HepG2 (cell line): ENCODE results near the gene NTN4. TPM values are rescaled to one million over a fixed set of nuclear protein-coding genes. Genes with fewer than 3 reads are reported as not detected.
A peak's percentile ranks its signal among the peaks of the same experiment; 100 is the strongest.

Experiments
- CREBL2 ChIP-seq: sonication (generic); formaldehyde crosslinking; IDR thresholded peaks from 2 replicates; pipeline ENCODE4 v1.8.1; 2023; ENCODE audit warnings: missing genetic modification reagents, mild to moderate bottlenecking, borderline replicate concordance
- HES4 ChIP-seq: sonication (generic); formaldehyde crosslinking; IDR thresholded peaks from 2 replicates; pipeline ENCODE4 v1.9.0; 2021; ENCODE audit warnings: mild to moderate bottlenecking, missing genetic modification reagents, borderline replicate concordance
- KDM6A ChIP-seq: IDR thresholded peaks from 2 replicates; pipeline ENCODE4 v1.6.1; 2016; ENCODE audit warnings: low read depth
- KMT2B ChIP-seq: IDR thresholded peaks from 2 replicates; pipeline ENCODE4 v1.6.1; 2016; ENCODE audit warnings: missing genetic modification reagents, missing compliant biosample characterization
- NR3C1 ChIP-seq: sonication (generic); formaldehyde crosslinking; IDR thresholded peaks from 2 replicates; pipeline ENCODE4 v1.4.0; 2020; ENCODE audit warnings: missing genetic modification reagents
- SP1 ChIP-seq, 2 experiments: fragments of 450-650 bp in 1 of 2; sonication (generic) in 1 of 2; formaldehyde crosslinking in 1 of 2; IDR thresholded peaks; 2 replicates each; pipeline versions ENCODE4 v1.4.0 to v1.6.1; 2016 to 2020; ENCODE audit warnings: missing genetic modification reagents in 1 of 2
- ZBTB26 ChIP-seq: IDR thresholded peaks from 2 replicates; pipeline ENCODE4 v1.6.1; 2016; ENCODE audit warnings: missing compliant biosample characterization, missing genetic modification reagents, borderline replicate concordance
- ZBTB40 ChIP-seq, 2 experiments: fragments of 450-650 bp in 1 of 2; sonication (generic) in 1 of 2; formaldehyde crosslinking in 1 of 2; IDR thresholded peaks; 2 replicates each; pipeline versions ENCODE4 v1.6.1 to v1.8.0; 2016 to 2022; ENCODE audit warnings: antibody characterized with exemption in 1 of 2, mild to moderate bottlenecking in 1 of 2, missing genetic modification reagents in 1 of 2
- ZMYM3 ChIP-seq: sonication (generic); formaldehyde crosslinking; IDR thresholded peaks from 2 replicates; pipeline ENCODE4 v1.5.1; 2020; ENCODE audit warnings: mild to moderate bottlenecking, missing genetic modification reagents
- ZNF12 ChIP-seq: sonication (generic); formaldehyde crosslinking; IDR thresholded peaks from 2 replicates; pipeline ENCODE4 v1.5.0; 2020; ENCODE audit warnings: missing genetic modification reagents
- ZNF180 ChIP-seq: sonication (generic); formaldehyde crosslinking; IDR thresholded peaks from 2 replicates; pipeline ENCODE4 v1.4.0; 2020; ENCODE audit warnings: low read depth, missing genetic modification reagents, borderline replicate concordance
- ZNF20 ChIP-seq: sonication (generic); formaldehyde crosslinking; IDR thresholded peaks from 2 replicates; pipeline ENCODE4 v1.4.0; 2020; ENCODE audit warnings: mild to moderate bottlenecking, moderate library complexity, missing genetic modification reagents
- ZNF383 ChIP-seq: sonication (generic); formaldehyde crosslinking; IDR thresholded peaks from 2 replicates; pipeline ENCODE4 v1.4.0; 2020; ENCODE audit warnings: missing genetic modification reagents, mild to moderate bottlenecking, borderline replicate concordance
- ZNF691 ChIP-seq: sonication (generic); formaldehyde crosslinking; IDR thresholded peaks from 2 replicates; pipeline ENCODE4 v1.4.0; 2020; ENCODE audit warnings: missing genetic modification reagents, low read depth, mild to moderate bottlenecking, borderline replicate concordance
- ZNF761 ChIP-seq: sonication (generic); formaldehyde crosslinking; conservative IDR thresholded peaks from 2 replicates; pipeline ENCODE4 v1.4.0; 2020; ENCODE audit warnings: mild to moderate bottlenecking, missing genetic modification reagents
- ZNF792 ChIP-seq: IDR thresholded peaks from 2 replicates; pipeline ENCODE4 v1.6.1; 2016
- polyA plus RNA-seq, 8 experiments: library from polyadenylated mRNA; depleted of rRNA in 3 of 8; stranded (reverse) in 7 of 8; unstranded in 1 of 8; fragments of >200 nt; fragmentation: Illumina TruSeq in 4 of 8; extraction: Trizol in 4 of 8; gene quantifications; 2 replicates each; pipeline versions ENCODE4 v1.2.1 to v1.2.3, GENCODE V29; 2011 to 2016; ENCODE audit warnings: low read depth in 4 of 8, missing spikeins in 1 of 8, mixed read lengths in 1 of 8; ENCODE audit not compliant: insufficient read depth in 1 of 8
- total RNA-seq, 5 experiments: library from RNA; depleted of rRNA; stranded (reverse); fragments of >200 nt; fragmentation: Illumina TruSeq; extraction: Trizol; gene quantifications; 2 replicates each; pipeline ENCODE4 v1.2.3, GENCODE V29; 2016; ENCODE audit warnings: low read depth in 1 of 5

The NTN4 gene
- total and polyA plus RNA-seq, 2 of the 13 experiments (the other 11 are each of a cell fraction or from before 2014, with no cell fraction given): 7.8 to 11.5 TPM

- no peak for TF ChIP-seq ZBTB40 (IDR thresholded peaks at IDR 0.05)
- no peak for TF ChIP-seq ZBTB40 (CRISPR knock-in tag; IDR thresholded peaks at IDR 0.05)
- TF ChIP-seq ZNF180 (CRISPR knock-in tag): no peak
- TF ChIP-seq ZNF12: 0 out of 2 replicates have a peak, but pooled peaks have one; percentile 10
- TF ChIP-seq HES4 (CRISPR knock-in tag): no peak
- TF ChIP-seq ZNF20 (CRISPR knock-in tag): no peak
- TF ChIP-seq ZMYM3 (CRISPR knock-in tag): peak; percentile 78
- TF ChIP-seq ZNF761: no peak
- no peak for TF ChIP-seq ZNF383 (CRISPR knock-in tag)
- no peak for TF ChIP-seq SP1 (IDR thresholded peaks at IDR 0.05)
- TF ChIP-seq SP1 (CRISPR knock-in tag; IDR thresholded peaks at IDR 0.05): no peak
- no peak for TF ChIP-seq ZBTB26
- no peak for TF ChIP-seq CREBL2 (CRISPR knock-in tag)
- no peak for TF ChIP-seq KMT2B (CRISPR knock-in tag)
- TF ChIP-seq ZNF792 (CRISPR knock-in tag): no peak
- no peak for TF ChIP-seq NR3C1 (CRISPR knock-in tag)
- TF ChIP-seq KDM6A (CRISPR knock-in tag): no peak
- TF ChIP-seq ZNF691 (CRISPR knock-in tag): no peak
Observed at GRCh38 chr12:95738024-95738611, 52.4 kb downstream of the NTN4 start (continued).
